GM19025 (cell line): ENCODE data around the gene DRC7.
"Not testable (repeated sequence)": the region's sequence is repeated elsewhere in the genome, so short reads cannot be mapped to it uniquely, and the experiment has no call there.

Source experiments
- ATAC-seq: cut with Tn5 transposase; IDR thresholded peaks from one replicate; pipeline ENCODE4 v1.9.1; 2021; ENCODE audit warnings: mild to moderate bottlenecking, low read depth, moderate library complexity; ENCODE audit not compliant: unreplicated experiment

The DRC7 gene

DNA sequence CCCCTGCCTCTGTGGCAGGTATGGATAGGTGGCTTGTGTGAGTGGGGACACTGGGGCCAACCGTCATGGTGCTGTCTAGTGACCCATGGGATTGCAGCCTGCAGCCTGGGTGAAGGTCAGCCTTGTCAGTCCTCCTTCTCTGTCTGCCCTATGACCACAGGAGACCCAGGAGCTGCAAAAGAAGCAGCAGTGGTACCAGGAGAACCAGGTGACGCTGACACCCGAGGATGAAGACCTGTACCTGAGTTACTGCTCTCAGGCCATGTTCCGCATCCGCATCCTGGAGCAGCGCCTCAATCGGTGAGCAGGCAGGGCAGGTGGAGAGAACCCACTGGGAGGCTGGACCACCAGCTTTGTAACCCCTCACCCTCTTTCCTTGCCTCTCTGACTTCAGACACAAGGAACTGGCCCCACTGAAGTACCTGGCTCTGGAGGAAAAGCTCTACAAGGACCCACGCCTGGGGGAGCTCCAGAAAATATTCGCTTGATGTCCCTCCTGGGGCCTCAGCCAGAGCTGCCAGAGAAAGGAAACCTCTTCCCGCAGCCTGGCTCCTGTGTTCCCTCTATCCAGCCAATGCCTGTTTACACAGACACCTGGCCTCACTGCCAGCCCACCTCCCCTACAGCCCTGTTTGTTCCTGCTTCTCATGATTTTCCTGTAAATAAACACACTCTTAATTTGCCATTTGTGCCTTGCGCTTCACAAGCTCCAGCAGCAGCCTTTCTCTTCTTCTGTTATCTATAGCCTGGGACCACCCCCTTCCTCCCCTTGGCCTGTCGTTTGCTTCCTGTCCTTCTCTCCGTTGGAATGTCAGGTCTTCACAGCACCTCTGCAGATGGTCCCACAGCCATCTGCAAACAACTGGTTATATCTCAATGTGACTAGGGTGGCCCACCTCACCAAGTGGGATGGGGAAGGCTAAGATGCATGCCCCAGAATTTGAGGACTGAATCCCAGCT is 36.4 kb downstream of the DRC7 start:
- no peak for ATAC-seq

DNA sequence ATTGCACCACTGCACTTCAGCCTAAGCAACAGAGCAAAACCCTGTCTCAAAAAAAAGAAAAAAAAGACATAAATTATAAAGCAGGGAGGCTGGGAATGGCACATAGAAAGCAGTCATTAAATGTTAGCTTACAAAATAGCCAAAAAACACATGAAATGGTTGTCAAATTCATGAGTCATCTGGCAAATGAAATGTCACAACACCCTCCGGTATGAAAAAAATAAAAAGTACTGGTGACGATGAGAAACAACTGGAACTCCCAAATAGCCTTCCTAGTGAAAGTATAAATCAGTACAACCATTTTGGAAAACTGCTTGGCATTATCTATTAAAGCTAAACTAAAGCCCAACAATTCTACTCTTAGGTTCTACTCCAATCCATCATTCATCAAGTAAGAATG is 37.4 kb downstream of the DRC7 start:
- no peak for ATAC-seq

DNA sequence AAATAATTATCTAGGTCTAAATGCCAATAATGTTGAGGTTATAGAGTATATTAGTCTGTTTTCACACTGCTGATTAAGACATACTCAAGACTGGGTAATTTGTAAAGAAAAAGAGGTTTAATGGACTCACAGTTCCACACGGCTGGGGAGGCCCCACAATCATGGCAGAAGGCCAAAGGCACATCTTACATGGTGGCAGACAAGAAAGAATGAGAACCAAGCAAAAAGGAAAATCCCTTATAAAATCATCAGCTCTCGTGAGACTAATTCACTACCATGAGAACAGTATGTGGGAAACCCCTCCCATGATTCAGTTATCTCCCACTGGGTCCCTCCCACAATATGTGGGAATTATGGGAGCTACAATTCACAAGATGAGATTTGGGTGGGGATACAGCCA is 38.1 kb downstream of the DRC7 start:
- ATAC-seq: no peak

DNA sequence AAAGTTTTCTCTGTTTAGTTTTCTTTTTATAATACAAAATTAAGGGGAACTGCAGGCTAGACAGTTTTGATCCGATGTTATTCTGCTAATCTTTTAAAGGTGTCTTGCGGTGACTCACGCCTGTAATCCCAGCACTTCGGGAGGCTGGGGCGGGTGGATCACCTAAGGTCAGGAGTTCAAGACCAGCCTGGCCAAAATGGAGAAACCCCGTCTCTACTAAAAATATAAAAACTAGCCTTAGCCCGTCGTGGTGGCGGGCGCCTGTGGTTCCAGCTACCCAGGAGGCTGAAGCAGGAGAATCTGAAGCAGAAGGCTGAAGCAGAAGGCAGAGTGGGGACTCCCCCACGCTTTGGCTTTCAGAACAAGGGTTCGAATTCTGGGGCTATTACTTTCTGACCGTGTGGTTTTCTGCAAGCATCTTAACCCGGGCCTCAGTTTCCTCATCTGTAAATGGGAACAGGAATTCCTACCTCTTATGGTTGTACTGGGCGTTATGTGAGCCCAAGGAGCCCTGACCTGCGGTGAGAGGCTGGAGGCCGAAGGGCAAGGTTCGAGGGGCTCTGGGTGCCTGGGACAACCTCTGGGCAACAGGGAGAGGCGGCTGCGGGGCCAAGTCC is 39.8 kb downstream of the DRC7 start:
- no peak for ATAC-seq

DNA sequence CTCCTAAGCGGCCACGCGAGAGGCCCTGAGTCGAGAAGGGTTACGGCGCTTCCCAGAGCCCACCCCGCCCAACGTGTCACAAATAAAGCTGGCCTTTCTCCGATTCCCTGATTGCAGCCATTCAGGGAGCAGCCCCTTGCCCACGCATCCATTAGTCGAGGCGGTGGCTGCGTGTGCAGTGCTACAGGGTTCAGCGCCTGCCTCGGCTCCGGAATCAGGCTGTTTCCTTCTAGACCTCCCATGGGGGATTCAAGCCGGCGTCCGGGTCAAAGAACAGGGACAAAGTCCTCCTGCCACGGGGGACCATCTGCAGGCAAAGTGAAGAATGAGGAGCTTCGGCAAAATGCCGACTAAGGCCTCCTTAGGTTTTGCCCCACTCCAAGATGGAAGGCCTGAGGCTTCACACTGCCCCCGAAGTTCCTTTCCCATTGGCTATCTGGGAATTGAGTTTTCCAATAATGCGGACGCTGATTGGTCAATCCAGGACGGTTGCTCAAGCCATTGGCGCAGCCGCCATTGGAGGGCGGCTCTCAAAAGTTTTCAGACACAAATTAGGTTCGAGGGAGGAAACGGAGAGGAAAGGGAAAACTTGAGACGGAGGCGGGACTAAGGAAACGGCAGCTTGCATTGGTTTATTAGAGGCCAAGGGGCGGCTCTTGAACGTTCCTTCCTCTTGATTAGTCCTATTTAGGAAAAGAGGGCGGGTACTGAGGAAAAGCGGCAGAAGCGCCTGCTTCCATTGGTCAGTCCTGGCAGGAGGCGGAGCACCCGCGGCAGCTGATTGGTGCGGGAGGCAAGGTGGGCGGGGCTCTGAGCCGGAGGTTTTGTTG is 40.5 kb downstream of the DRC7 start:
- ATAC-seq: peak; percentile 86

DNA sequence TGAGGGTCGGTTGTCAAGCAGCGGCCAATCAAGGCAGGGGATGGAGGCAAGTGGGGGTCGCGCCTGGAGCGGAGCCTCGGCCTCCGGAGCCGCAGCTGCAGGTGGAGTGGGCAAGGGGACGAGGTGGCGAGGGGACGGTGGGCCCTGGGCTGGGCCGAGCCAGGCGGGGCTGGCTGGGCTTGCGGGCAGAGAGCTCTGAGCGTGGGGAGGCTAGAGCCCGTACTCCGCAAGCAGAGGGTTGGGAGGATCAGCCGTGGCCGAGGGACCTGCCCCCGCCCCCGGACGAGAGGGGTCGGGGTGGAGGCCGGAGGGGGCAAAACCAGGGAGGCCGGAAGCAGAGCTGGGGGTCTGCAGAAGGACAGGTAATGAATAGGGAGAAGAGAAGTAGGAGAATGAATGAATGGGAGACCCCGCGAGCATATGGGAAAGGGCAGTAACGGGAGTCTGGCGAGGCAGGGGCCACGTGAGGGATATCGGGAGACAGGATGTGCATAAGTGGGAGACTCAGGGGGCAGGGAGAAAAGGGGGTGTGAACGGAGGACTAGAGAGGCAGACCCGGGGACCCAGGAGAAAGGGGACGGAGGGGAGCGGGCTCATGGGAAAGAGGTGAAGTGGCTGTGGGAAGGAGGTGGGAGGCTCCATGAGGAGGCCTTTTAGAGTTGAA is 41.3 kb downstream of the DRC7 start, which contains the start of gene KATNB1:
KATNB1 (plus strand) TSS at position 16 of the 664 bp plus-strand sequence. CDS start 1,474 bp downstream, outside the sequence.
- no peak for ATAC-seq

DNA sequence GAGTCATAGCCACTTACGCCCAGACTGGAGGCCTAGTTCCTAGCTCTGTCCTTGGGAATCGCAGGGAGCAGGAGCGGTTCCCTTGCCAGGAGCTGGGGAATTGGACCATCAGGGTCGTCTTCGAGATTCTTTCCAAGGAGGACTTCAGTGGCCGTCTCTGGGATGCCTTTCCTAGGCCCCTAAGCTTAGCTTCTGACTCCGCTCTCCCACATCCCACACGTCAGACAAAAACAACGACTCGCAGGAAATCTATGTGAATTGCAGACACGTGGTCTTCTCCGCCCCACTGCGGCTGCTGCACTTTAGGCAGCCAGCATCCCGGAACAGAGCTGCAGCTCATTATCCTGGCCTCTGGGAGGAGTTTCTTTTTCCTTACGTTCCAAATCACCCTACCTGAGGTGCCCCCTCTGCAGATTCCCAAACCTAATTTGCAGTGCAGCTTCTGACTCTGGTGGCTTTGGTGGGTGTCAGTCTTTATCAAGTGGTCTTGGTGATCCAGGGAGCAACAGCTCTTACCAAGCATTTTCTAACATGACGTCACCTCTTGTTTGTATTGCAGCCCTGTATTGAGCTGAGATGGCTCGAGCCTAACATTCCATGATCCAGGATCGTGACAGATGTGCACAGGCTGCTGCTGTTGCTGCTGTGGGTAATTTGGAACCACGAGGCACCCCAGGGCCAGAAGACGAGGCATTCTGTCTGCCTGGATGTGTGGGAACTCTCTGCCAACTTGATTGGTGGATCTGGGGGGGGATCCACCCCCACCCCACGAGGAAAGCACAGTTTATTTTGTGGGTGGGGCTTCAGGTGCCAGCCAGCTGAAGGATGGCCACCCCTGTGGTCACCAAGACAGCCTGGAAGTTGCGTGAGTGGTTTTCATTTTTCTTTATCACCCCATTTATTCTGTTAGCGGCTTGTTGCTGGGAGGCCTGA is 42.1 kb downstream of the DRC7 start:
- ATAC-seq: no peak

DNA sequence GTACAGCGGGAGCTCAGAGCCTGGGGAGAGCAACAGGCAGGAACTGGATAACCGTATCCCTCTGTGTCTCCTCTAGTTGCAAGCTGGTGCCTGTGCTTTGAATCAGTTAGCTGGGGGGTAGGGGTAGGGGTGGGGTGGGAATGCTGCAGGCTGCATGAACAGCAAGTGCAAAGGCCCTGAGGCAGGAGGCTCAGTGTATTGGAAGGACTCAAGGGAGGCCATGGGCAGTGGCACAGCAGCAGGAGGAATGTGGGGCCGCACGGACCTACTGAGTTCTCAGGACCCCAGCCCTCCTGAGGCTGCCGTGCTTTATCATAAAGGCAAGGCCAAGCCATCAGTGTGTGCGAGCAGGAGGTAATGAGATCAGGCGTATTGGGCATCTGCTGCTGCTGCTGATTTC is 44.2 kb downstream of the DRC7 start:
- no peak for ATAC-seq

DNA sequence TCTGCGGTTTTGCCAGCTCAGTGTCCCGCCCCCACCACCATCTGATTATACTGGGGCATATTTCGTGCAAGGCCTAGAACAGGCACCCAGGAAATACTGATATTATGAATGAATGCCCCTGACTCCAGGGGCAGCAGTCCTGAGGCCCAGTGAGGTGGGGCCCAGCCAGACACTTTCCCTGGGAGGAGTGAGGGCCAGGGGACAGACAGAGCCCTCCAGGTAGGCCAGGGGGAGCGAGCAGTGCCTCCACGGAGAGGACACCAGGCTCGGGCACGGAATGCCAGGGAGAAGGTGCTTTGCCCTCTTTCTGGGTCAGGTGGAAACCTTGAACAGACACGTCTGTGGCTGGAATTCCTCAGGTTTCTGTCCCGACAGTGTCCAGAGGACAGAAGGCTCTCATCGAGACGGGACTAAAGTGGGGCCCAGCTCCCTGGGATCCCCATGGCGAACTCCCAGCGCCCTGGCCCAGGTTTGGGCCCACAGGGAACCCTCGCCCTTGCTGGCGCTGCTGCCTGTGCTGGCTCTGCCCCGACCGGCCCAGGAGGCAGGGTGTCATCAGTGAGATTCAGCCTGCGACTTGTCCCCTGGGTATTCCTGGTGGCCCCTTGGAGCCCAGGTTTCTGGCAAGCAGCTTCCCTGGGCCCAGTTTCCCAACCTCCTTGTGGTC is 45.3 kb downstream of the DRC7 start:
- no peak for ATAC-seq

DNA sequence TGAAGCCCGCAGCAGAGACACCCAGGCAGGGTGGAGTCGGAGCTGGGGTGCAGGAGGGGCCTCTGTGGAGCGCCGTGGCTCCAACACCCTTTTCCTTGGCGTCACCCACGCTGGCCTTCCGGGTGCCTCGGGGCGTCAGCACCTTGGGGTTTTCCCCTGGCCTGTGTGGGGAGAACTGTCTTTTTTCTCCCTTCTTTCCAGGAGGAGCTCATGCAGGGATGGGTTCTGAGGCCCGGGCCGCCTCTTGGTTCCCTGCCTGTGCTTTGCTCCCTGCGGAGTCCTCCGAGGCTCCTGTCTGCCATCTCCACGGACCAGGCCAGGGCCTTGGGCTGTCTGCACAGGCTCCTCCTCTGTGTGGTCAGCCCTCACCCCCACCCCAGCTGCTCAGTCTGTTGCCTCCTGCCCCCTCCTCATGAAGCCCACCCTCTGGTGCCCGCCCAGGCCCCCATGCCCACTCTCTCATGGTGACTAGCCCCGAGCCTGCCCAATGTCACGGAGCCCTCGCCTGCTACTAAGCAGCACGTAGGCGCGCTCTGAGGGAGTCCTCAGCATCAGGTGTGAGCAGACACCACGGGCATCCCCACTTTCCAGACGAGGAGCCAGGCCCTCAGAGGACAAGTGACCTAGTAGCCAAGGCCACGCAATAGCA is 45.9 kb downstream of the DRC7 start:
- no peak for ATAC-seq

DNA sequence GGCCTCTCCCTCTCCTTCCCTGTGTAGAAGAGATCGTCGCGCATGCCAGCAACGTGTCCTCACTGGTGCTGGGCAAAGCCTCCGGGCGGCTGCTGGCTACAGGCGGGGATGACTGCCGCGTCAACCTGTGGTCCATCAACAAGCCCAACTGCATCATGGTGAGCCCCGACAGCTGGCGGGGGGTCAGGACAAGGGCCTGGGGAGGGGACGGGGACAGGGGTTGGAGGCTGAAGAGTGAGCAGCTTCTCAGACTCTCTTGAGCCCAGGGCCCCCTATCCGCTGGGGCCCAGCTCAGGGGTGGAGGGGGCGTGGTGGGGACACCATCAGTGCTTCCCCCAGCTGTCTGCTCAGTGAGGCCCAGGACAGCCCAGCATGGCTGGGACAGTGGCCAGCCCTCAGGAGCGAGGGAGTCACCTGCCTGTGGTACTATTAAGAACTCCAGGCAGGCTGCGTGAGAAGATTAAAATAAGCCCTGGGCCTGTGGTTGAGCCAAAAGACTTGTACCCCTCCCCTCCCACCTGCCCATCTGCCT is 47.1 kb downstream of the DRC7 start:
- no peak for ATAC-seq

DNA sequence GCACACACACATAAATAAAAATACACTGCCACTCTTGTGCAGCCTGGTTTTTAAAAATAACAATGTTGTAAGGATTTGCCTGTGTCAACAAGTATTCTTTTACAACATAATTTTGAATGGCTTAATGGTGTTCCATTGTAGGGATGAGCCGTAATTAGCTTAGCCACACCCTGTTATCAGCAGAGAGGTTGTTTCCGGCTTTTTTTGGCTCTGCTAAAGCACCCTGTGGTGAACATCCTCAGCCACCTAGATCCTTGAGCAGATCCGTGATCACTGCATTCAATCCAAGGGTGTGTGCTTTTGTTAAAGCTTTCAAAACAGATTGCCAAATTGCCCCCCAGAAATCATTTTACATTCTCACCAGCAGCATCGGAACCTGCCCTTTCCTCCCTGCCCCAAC is 47.9 kb downstream of the DRC7 start:
- ATAC-seq: no peak

DNA sequence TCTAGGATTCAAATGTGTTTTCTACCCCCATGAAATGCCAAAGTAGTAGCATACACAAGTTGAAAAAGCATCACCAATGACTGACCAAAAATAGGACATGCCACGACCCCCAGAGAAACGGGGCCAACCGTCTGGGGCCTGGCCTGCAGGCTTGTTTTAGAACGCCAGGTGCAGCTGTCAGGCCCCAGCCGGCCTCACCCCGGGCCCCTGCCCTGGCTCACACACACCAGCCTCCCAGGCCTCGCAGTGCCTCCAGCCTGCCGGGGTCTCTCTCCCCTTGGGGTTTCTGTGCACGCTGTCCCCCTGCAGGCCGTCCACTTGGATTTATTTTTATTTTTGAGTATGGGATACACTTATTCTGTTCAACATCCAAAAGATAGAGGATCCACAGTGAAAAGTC is 48.9 kb downstream of the DRC7 start:
- ATAC-seq: no peak

DNA sequence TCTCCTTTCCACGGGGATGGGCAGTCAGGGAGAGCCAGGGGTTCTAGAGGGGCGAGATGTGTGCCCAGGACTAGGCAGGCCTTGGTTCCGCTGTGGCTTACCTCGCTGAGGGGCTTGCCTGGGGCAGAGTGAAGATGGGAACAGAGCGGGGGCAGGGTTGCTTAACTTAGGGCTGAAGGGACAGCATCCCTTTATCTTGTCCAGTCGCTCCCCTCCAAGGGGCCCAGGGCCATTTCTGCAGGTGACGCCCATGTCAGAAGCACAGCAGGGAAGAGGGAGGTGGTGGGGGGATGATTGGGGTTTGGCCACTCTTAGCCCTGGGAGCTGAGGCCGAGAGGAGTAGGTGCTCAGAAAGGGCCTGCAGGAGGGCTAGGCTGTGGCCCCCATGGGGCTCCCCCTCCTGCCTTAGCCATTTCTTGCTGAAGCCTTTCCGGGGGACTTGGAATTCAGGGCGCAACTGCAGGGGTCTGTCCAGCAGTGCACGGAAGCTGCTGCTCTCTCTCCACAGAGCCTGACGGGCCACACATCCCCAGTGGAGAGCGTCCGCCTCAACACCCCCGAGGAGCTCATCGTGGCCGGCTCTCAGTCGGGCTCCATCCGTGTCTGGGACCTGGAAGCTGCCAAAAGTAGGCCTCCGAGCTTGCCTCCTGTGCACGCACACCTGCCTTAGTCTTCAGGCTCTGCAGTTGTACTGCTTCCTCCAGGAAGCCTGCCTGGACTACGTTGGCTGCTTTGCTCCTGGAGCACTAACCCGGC is 49.5 kb downstream of the DRC7 start:
- no peak for ATAC-seq

DNA sequence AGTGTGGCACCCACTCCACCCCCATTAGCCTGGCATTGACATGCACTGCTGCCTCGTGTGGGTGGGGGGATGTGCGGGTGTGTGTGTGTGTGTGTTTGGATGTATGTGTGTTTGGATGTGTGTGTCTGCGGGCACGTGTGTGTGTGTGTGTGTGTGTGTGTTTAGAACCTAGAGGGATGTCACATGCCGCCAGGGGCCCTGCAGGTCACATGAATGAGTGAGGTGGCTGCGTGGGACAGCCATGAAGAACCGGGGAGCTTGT is 50.0 kb downstream of the DRC7 start:
- ATAC-seq: no peak

DNA sequence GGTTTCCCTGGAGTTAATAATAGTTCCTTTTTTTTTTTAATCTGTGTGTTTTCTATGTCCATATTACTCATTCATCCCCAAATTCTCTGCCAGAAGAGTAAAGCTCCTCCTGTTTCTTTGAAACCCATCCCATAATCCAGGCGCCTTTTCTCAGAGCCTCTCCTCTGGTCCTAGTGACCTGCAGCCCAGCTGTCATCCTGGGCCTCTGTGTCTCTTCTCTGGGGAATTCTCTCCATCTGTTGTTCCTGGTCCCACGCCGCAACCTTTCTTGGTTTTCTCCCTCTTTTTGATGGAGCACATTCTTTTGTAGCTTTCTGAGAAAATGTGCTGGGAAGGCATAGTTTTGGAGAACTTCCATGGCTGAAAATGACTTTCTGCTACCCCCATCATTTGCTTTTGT is 51.2 kb downstream of the DRC7 start:
- no peak for ATAC-seq

DNA sequence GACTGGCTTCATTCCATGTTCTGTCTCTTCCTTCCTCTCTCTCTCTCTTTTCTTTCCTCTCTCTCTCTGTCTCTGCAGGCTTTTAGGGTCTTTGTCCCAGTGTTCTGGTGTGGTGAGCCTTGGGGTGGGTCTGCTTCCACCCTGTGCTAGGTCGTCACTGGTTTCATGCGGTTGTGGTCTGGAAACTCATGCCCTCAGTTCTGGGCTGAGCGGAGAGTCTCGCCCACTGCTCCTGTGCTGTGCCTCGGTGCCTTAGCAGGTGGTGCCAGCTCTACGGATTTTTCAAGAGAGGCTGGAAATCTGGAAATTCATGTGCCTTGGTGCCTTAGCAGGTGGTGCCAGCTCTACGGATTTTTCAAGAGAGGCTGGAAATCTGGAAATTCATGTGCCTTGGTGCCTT is 51.7 kb downstream of the DRC7 start:
- ATAC-seq: not testable (repeated sequence)

DNA sequence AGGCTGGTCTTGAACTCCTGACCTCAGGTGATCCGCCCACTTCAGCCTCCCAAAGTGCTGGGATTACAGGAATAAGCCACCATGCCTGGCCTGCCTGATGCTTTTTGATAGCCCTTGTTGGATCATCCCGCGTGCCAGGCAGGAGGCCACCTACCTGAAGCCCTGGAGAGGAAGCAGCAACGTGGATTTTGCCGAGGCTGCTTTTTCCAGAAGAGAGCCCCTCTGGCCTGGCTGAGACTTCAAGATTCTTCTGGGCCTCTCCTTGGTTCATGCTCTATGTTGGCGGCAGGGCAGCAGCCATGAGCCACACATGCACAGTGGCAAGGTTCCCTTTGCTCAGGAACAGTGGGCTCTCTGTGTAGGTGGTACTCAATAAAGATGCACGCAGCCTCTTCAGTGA is 52.5 kb downstream of the DRC7 start:
- no peak for ATAC-seq
